Fibroblast of skin of left quadriceps (primary cell): ENCODE data around the gene KANK2.

Experiments
- DNase-seq, 2 experiments: peaks; one replicate each; pipeline ENCODE4 v3.0.0-alpha.2; 2013; ENCODE audit warnings: low read depth in 2 of 2

KANK2 gene

DNA sequence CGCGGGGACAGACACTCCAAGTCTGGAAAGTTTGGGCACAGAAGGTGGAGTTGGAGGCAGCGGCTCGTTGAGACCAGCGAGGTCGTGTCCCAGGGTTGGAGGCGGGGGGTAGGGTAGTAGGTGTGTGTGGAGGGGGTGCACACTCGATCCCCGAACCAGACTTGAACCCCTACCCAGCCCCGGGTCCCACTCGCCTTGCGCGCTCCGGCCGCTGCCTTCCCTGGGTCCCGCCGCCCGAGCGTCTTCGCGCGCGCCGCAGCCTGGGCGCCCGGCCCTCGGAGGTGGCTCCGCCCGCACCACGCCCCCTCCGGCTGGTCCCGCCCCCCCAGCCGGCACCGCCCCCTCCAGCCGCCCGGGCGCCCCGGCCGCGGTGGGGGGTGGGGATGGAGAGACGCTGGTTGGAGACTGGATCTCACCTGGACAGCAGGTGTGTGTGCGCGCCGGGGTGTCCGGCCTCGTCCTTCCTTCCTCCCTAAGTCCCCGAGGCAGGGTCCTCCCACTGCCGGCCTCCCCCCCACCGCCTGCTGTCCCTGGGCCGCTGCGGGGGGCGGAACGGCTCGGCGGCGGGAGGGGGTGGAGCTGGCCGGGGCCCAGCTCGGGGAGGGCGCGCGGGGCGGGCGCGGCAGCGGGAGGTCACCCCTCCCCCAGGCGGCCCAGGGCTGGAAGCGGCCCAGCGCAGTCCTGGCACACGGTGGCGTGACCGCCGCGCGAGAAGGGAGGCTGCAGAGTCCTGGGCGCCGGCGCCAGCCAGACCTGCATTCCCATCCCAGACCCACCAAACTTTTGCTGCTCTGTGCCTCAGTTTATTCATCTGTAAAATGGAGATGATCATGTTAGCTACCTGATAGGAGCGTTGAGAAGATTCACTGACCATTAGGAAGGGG, at the start of gene KANK2:
Gene KANK2 (minus strand): TSS at position 255 of the 884 bp plus-strand sequence. CDS start 3,034 bp downstream, outside the sequence.
- peak; percentile 35 to 51 for DNase-seq

DNA sequence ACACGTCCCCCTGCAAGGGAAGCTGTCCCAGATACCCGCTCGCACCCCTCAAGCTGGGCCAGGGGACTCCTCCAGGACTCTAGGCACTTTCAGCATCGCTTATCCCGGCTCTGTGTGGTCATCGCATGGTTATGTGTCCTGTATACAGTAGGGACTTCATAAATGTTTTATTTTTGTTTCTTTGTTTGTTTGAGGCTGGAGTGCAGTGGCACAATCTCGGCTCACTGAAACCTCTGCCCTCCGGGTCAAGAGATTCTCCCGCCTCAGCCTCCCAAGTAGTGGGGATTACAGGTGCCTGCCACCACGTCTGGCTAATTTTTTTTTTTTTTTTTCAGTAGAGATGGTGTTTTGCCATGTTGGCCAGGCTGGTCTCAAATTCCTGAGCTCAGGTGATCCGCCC, 49.6 kb upstream of the KANK2 start:
- no peak for DNase-seq

DNA sequence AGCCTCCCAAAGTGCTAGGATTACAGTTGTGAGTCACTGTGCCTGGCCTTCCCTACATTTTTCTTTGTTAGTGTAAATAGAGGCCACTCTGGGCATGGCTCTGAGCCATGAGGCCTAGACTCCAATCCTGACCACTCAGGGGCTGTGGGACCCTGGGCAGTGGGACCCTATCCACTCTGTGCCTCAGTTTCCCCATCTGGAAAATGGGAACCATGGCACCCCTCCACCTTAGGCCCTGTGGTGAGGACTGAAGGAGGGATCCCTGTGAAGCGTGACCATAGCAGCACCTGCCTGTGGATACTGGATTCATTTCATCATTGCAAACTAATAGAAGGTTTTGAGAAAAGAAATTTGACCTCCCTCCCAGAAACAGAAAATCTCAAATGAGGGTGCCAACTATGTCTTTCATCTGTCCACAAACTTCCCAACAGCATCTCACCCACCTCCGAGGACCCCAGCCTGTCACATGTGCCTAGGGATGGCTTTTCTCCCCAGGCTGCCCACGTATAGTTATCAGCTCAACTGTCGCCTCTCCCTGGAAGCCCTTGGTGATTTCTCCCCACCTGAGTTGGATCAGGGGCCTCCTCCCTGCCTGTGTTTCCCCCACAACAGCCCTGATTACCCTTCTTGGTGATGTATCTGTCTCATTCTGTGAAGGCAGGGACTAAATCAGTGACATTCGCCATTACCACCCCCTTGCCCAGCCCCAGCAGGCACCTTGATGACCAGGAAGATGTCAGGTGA, 47.7 kb upstream of the KANK2 start:
- no peak for DNase-seq

DNA sequence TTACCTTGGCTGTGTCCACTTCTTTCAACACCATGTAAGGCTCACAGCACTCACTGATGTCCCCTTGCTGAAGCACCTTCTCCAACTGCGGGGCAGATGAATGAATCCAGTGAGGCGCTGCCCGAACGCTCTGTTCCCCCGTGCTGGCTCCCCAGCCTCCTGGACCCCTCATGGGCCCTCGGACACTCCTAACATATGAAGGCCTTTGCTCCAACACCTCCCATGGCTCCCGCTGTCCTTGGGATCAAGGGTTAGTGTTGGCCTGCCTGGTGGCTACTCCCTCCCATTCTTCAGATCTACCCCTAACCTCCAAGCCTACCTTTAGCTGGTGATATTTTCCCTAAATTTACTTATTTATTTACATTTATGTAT, 46.4 kb upstream of the KANK2 start:
- DNase-seq = no peak

DNA sequence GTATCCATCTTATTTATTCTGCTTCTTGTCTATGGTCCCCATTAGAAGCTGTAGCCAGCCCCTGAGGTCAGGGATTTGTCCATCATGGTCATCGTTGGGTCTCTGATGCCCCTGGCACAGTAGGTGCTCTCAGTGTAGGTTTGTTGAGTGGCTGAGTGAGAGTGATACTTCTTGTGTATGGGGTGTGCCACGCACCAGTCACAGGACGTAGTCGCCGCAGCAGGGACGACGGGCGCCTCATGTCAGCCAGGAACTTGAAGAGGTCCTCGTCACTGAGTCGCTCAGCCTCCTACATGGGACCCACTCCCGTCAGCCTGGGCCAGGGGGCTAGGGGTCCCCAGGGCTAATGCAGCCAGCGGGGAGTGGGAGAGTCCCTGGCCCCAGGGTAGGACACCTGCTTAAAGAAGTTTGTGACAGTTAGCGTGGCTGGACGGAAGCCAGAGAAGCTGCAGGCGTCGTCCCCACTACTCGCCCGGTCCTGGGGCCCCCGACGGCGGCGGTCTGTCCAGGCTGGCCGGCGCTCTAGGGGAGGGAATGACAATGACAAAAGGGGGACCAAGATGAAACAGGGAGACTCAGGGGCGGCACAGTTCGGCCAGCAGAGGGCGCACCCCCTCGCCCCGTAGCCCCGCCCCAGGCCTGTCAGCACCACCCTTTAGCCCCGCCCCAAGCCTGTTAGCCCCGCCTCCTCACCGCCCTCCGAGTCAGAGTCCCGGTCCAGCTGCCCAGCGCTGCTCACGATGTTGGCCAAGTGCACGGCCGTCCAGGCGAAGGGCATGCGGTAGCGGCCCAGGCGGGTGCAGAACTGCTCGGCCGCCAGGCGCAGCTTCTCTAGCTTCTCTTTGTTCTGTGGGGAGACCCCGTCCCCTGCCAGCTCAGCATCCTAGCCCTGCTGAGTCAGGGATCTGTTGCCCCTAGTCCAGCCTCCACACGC, 45.8 kb upstream of the KANK2 start:
- peak in 1 of 2 experiments; percentile 14 for DNase-seq

DNA sequence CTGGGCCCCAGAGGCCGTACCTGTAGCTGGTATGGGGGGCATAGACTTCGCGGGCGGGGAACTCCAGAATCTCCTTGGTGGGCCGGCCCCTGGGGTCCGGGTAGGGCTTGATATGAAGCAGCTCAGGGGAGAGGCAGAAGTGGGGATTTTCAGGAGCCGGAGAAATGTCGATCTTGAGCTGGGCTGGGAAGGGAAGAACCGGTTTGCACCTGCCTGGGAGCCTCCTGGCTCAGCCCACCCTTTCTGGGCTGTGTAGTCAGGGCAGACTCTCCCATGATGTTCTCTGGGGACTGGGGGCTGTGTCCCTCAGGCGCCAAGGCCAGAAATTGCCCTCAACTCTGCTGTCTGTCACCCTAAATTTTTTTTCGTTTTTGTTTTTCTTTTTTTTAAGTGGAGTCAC, 44.7 kb upstream of the KANK2 start:
- DNase-seq = no peak

DNA sequence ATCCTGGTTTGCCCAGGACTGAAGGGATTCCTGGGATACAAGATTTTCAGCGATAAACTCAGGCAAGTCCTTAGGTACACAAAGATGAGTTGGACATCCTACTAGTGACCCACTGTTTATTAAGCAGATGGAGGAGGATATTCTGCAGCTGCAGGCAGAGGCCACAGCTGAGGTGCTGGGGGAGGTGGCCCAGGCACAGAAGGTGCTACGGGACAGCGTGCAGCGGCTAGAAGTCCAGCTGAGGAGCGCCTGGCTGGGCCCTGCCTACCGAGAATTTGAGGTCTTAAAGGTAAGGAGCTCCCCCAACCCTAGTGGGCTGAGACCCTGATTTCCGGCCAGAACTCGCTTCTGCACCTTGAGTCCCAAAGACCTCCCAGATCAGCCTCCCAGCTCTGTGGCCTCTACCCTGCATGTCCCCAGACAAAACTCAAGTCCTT, 42.7 kb upstream of the KANK2 start:
- no peak for DNase-seq

DNA sequence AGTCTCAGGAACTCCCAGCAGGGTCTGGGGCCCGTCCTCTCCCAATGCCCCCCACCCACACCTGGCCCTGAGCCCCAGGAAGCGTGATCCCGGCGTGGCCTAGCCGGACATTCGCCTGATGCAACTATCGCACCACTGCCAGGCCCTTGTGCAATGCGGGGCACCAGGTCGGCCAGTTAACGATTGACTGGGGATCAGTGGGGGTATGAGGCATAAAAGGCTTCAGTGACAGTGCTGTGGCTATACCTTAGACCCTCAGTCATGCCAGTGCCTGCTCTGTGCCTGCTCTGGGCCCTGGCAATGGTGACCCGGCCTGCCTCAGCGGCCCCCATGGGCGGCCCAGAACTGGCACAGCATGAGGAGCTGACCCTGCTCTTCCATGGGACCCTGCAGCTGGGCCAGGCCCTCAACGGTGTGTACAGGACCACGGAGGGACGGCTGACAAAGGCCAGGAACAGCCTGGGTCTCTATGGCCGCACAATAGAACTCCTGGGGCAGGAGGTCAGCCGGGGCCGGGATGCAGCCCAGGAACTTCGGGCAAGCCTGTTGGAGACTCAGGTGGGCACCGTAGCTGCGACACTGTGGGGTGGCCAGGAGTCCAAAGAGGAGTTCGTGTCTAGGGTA, 42.1 kb upstream of the KANK2 start, which contains the start of gene ANGPTL8:
Gene ANGPTL8 (plus strand): TSS at position 243 of the 624 bp plus-strand sequence. CDS start 19 bp downstream, at position 262.
- no peak for DNase-seq

DNA sequence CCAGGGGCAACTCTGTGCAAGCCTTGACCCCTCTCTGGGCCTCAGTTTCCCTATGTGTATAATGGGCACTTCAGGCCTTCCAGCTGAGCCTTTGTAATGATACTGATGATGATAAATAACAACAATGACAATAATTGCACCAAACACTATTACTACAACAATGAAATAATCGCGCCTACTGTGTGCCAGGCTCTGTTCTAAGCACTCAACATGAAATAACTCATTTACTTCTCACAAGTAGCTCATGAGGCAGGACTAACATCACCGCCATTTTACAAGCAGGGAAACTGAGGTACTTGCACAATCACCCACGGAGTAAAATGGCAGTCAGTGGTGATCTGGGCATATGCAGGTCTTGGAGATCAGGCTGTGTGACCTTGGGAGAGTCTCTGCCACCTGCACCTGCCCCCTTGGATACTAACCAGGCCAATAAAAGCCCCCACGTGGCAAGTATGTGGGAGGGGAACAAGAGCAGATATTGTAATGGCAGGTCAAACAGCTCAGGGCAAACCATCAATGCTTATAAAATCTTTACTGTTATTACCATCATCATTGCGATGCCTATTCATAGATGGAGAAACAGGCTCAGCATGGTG, 41.5 kb upstream of the KANK2 start:
- no peak for DNase-seq

DNA sequence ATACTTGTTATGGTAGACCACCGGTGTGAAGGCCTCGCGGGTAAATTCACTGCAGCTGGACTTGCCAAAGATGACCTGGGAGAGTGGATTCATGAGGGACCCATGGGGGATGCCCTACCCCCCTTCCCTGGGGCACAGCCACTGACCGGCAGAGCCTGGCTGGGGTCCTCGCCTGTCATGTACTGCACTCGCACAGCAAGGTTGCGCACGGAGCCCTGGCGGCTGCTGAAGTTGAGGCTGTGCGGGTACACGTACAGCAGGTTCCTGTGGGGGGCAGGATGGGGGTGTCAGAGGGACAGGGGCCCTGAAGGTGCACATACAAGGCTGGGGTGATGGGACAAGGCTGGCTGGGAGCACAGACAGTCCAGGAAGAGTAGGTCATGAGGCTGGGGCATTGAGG, 40.7 kb upstream of the KANK2 start:
- DNase-seq = no peak

DNA sequence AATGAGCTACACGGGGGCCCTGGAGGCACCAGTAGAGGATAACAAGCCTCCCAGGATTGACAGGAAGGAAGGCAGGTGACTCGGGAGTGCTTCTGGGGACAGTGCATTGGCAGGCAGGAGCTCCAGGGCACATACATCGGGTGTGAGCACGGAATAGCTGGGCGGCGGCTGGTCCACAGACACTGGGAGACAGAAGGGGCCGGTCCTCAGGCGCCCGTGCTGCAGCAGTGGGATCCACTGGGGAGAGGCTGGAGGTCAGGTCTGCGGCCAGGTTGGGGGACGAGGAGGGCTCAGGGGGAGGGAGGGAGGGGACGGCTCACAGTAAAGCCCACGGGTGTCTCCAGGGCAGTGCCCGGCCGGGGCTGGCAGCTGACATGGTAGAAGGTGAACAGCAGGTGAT, 40.0 kb upstream of the KANK2 start:
- no peak for DNase-seq

DNA sequence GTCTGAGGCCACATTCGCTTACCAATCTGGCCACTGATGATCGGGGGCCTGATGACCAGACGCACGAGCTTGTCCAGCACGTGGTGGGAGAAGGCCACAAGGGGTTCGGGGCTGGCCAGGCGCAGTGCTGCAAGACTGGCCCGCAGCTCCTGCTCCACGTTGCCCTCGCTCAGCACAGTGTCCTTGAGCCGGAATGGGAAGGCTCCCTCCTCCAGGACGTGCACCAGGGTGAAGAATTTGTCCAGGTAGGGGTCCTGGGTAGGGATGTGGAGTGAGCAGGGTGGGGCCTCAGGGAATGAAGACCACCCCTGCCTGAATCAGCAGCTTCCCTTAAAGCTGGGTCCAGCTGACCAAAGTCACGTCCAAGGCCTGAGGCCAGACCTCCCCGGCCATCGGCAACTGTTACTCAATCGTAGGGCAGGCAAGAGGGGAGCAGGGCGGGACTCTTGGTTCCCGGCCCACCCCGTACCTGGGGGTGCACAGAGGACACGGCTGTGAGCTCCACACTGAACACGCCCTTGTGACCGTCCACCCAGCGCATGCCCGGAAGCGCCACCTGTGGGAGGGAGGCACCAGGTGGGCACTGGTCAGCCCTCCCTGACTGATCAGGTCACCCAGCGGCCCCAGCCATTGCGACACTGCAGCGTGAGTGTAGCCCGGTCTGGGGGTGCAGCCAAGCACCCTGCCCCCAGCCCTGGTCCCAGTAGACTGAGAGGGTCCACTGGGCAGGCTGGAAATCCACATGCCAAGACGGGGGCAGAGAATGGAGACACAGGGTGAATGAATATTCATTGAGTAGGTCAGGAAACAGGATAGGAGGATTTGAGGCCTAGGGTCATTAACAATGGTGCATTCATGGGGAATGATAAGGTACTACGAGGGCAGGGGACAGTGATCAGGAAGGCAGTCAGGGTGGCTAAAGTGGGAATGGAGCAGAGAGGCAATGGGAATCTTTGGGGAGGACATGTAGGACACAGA, 39.3 kb upstream of the KANK2 start:
- DNase-seq = no peak

DNA sequence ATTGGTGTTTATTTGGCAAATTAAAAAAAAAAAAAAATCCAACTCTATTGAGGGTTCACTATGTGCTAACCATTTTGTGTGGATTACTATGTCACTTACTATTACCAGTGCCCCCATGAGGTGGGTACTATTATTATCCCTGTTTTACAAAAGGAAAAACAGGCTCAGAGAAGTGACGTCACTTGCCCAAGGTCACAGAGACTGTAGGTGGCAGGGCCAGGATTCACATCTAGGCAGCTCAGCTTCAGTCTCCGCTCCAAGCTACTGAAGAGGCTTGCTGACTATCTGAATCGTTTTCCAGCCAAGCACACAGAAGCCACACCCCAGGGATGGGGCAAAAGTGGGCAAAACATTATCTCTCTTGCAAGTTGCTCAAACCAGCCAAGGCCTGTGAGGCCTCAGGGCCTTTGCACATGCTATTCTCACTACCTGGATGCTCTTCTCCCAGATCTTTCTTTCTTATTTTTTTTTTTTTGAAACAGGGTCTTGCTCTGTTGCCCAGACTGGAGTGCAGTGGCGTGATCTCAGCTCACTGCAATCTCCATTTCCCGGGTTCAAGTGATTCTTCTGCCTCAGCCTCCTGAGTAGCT, 37.2 kb upstream of the KANK2 start:
- no peak for DNase-seq

DNA sequence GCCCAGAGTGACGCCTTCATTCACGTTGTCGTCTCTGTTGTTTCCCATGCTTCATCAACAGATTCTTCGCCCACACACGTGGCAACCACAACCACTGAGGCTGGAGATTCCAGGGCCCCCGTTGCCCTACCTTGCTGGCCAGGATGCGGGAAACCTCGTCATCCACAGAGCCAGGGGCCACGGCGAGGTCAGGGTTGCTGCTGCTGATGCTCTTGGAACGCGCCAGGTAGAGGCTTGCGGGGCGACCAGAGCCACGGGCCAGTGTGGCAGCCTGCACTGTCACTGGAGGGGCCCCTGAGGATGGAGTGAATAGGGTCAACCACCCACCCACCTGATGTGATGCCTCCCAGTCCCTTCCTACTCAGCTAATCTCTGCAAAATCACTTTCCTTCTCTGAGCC, 35.7 kb upstream of the KANK2 start:
- DNase-seq = no peak

DNA sequence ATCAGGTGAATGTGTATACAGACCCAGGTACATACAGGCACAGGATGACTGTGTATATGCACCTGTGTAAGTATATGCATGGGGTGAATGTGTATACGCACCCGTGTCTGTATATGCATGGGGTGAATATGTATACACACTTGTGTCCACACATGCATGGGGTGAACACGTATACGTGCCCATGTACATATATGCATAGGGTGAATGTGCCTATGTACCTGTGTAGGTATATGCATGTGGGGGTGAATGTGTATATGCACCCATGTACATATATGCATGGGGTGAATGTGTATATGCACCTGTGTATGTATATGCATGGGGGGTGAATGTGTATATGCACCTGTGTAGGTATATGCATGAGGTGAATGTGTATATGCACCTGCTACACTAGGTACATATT, 35.2 kb upstream of the KANK2 start:
- no peak for DNase-seq

DNA sequence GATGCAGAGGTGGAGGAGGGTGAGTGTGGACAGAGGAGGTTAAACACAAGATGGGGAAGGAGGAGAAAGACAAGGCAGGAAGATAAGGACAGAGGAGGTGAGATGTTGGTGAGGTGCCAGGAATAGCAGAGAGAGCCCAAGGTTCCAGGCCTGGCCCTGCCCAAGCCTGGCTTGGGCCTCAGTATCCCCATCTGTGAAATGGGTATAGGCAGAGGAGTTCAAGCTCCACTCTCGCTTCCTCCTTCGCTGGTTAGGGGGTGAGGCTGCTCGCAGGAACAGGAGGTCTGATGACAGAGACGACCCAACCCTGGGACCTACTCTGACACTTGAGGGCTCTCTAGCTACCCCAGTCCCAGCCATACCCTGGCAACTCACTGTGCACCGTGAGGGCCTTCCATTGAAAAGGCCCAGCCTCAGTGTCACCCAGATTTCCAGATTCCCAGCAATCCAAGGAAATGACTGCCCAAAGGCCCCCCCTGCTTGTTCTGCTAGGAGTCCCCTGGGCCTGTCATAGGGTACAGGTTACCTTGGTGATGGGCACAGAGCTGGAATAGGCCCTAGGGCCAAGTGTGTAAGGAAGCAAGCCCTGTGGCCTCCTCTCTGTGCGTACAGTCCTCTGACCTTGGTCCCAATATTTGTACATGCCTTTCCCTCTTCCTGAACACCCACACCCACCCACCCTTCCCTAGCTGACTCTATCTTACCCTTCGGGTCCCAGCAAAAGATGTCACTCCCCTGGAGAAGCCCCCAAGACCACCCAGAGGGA, 33.5 kb upstream of the KANK2 start:
- no peak for DNase-seq

DNA sequence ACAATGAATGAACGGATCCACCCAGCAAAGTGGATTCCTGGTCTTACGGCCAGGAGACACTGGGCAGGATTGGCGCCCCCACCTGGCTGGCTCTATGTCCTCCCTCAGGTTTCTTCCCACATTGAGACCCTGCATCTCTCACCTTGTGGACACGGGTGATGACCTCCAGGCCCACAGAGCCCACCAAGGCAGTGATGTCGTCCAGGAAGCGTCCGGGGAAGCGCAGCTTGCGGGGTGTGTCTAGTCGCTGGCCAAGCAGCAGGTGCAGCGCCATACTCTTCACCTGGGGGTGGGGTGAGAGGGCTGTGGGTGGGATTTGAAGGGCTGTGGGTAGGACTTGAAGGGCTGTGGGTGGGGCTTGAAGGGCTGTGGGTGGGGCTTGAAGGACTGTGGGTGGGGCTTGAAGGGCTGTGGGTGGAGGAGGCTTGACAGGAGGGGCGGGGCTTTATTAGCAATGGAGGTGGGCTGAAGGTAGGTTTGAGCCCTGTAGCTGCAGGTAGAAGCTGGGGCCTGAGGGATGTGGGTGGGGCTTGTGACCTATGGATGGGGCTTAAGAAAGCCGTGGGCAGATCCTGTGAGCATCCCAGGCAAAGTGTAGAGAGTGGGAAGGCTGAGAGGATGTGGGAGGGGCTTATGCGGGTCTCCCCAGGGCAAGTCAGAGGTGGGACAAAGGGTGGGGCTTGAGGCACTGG, 30.0 kb upstream of the KANK2 start:
- DNase-seq = no peak

DNA sequence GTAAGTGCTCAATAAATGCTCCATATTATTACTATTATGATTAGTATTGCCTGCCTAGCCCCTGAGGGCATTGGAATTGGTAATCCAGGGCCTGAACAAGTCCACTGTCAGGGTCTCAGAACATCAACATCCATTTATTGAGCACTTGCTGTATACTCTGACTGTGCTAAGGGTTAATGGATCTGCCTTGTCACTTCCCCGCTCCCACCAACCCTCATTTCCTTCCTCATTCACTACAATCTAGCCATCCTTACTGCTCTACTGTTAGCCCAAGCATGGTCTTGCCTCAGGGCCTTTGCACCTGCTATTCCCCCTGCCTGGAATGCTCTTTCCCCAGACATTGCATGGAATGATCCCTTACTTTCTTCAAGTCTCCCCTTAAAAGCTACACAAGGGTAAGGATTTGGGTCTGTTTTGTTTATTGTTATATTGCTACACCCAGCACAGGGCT, 29.4 kb upstream of the KANK2 start:
- no peak for DNase-seq
